Transverse colon (tissue), 4 donors: ENCODE measurements around the gene VAC14. TPM values are rescaled to one million over a fixed set of nuclear protein-coding genes. Genes with fewer than 3 reads are reported as not detected.

Experiments
- DNase-seq: peaks from one replicate; pipeline ENCODE4 v3.0.0-alpha.2; 2019
- H3K27ac ChIP-seq, 4 donors: fragments of 200-600 bp; sonication (generic); 2 replicates each; pipeline ENCODE4 v1.5.1; 2016 to 2018; ENCODE audit warnings: inconsistent platforms in 4 of 4
- H3K27me3 ChIP-seq: fragments of 200-600 bp; sonication (generic); 2 replicates; pipeline ENCODE4 v1.5.1; 2017; ENCODE audit warnings: inconsistent platforms
- H3K36me3 ChIP-seq, 4 donors: fragments of 200-600 bp; sonication (generic); 2 replicates each; pipeline ENCODE4 v1.5.1; 2017 to 2019; ENCODE audit warnings: inconsistent platforms in 4 of 4
- H3K4me1 ChIP-seq, 4 donors: fragments of 200-600 bp; sonication (generic); 2 replicates each; pipeline ENCODE4 v1.5.1; 2017 to 2020; ENCODE audit warnings: inconsistent platforms in 4 of 4
- H3K4me3 ChIP-seq, 4 donors: fragments of 200-600 bp; sonication (generic); 1 replicate in 1 of 4; 2 replicates in 3 of 4; pipeline versions ENCODE4 v1.5.1 to v1.6.1; 2017 to 2019; ENCODE audit warnings: inconsistent platforms in 4 of 4
- H3K9me3 ChIP-seq, 2 donors: fragments of 200-600 bp; sonication (generic); 2 replicates each; pipeline ENCODE4 v1.5.1; 2017 to 2019; ENCODE audit warnings: inconsistent platforms in 2 of 2
- CTCF ChIP-seq, 5 experiments: fragments of 200-600 bp in 3 of 5; fragments of 450-650 bp in 2 of 5; sonication (generic) in 3 of 5; IDR thresholded peaks; 1 replicate in 2 of 5; 2 replicates in 3 of 5; pipeline ENCODE4 v1.5.1; 2016 to 2017; ENCODE audit warnings: antibody characterized with exemption in 5 of 5, inconsistent platforms in 3 of 5, mild to moderate bottlenecking in 2 of 5, moderate library complexity in 1 of 5
- EP300 ChIP-seq: sonication (generic); formaldehyde crosslinking; IDR thresholded peaks from one replicate; pipeline ENCODE4 v1.6.1; 2017; ENCODE audit warnings: antibody characterized with exemption, low read depth
- POLR2A ChIP-seq: fragments of 450-650 bp; IDR thresholded peaks from one replicate; pipeline ENCODE4 v1.6.1; 2016; ENCODE audit warnings: antibody characterized with exemption, mild to moderate bottlenecking, moderate library complexity
- POLR2AphosphoS5 ChIP-seq, 3 donors: sonication (generic); formaldehyde crosslinking; IDR thresholded peaks; one replicate each; pipeline ENCODE4 v1.6.1; 2016; ENCODE audit warnings: antibody characterized with exemption in 3 of 3
- WGBS, 2 donors: methylation state at CpG; one replicate each; pipeline ENCODE4 v1.1.5; 2018; ENCODE audit warnings: low coverage in 1 of 2; 5-methylcytosine and 5-hydroxymethylcytosine counted together
- in situ Hi-C, 4 donors: fragments of 200-750 bp; cut with MboI; loops; one replicate each; pipeline versions ENCODE4 v1.15.0 to v1.15.1; 2017; ENCODE audit warnings: low sequenced_read_pairs in 3 of 4, low pct_ligation_motif_present in 1 of 4, low pct_unique_long_range_greater_than_20kb in 1 of 4
- intact Hi-C: fragments of 100-400 bp; cut with DNase I; formaldehyde crosslinking; loops from one replicate; pipeline ENCODE4 v1.15.1; 2023; ENCODE audit warnings: low total_unique reads
- total RNA-seq, 4 donors: library from RNA; depleted of rRNA; stranded (reverse); fragments of >200 nt; gene quantifications; one replicate each; pipeline ENCODE4 v1.1.0, GENCODE V29; 2016

The VAC14 gene
- total RNA-seq, 4 donors from 2014 or later, result 37.2 to 270 (median 64.3) TPM

- Histone ChIP-seq H3K9me3 (no peaks in the 10 kb centered on the region), H3K27me3 (no peaks in the 10 kb centered on the region), H3K27ac (no peak overlapping the region), H3K4me3 (no peak overlapping the region), H3K4me1 (peaks cover 23 to 26% (median 25%) of the 10 kb centered on the region in 4 donors), H3K36me3 (peaks cover 0 to 7% (median 0%) of the 10 kb centered on the region in 4 donors)
- 88 to 94% methylated on average over 3 to 15 of the region's 15 CpGs for WGBS, 2 donors
- TF ChIP-seq POLR2AphosphoS5 (IDR thresholded peaks at IDR 0.05) (no peak), EP300 (no peak), POLR2A (no peak), CTCF (IDR thresholded peaks at IDR 0.05) (no peak)
- DNase-seq, result no peak
- intact Hi-C loops, result no loop called here
- in situ Hi-C loops, result loop anchor here in 2 of 4 donors (10.0 kb wide), 2 partner anchors 87 to 97 kb away; no protein-coding TSS in a partner anchor
Measured at GRCh38 chr16:70677499-70678120, 123.3 kb downstream of the VAC14 start.

- Histone ChIP-seq H3K27ac (no peak overlapping the region), H3K4me1 (peaks cover 17 to 19% (median 18%) of the 10 kb centered on the region in 4 donors), H3K9me3 (no peaks in the 10 kb centered on the region), H3K36me3 (peaks cover 0 to 7% (median 0%) of the 10 kb centered on the region in 4 donors), H3K4me3 (no peak overlapping the region), H3K27me3 (no peaks in the 10 kb centered on the region)
- DNase-seq, result no peak
- in situ Hi-C loops (loop anchor here in 2 of 4 donors (10.0 kb wide), 2 partner anchors 88 to 98 kb away; no protein-coding TSS in a partner anchor), intact Hi-C loops (no loop called here)
- no peak for TF ChIP-seq CTCF (IDR thresholded peaks at IDR 0.05)
- no peak for TF ChIP-seq POLR2AphosphoS5 (IDR thresholded peaks at IDR 0.05)
- no peak for TF ChIP-seq EP300
- TF ChIP-seq POLR2A, result no peak
- 90% methylated on average over 14 of the region's 14 CpGs; no CpG with 5 or more reads in 1 of the 2 donors for WGBS, 2 donors
Measured at GRCh38 chr16:70676675-70677498, 124.1 kb downstream of the VAC14 start.

- Histone ChIP-seq H3K27ac (no peak overlapping the region), H3K4me3 (no peak overlapping the region), H3K9me3 (no peaks in the 10 kb centered on the region), H3K36me3 (peaks cover 0 to 7% (median 0%) of the 10 kb centered on the region in 4 donors), H3K4me1 (peaks cover 9 to 11% (median 9%) of the 10 kb centered on the region in 4 donors), H3K27me3 (no peaks in the 10 kb centered on the region)
- no peak for DNase-seq
- intact Hi-C loops (no loop called here), in situ Hi-C loops (loop anchor here in 2 of 4 donors (10.0 kb wide), 2 partner anchors 89 to 99 kb away; no protein-coding TSS in a partner anchor)
- TF ChIP-seq CTCF (IDR thresholded peaks at IDR 0.05), result no peak
- 83% methylated on average over 7 of the region's 7 CpGs; no CpG with 5 or more reads in 1 of the 2 donors for WGBS, 2 donors
Measured at GRCh38 chr16:70675851-70676513, 125.0 kb downstream of the VAC14 start.
